Measurements from ENCODE around the gene HOXB6.

The HOXB6 gene

DNA sequence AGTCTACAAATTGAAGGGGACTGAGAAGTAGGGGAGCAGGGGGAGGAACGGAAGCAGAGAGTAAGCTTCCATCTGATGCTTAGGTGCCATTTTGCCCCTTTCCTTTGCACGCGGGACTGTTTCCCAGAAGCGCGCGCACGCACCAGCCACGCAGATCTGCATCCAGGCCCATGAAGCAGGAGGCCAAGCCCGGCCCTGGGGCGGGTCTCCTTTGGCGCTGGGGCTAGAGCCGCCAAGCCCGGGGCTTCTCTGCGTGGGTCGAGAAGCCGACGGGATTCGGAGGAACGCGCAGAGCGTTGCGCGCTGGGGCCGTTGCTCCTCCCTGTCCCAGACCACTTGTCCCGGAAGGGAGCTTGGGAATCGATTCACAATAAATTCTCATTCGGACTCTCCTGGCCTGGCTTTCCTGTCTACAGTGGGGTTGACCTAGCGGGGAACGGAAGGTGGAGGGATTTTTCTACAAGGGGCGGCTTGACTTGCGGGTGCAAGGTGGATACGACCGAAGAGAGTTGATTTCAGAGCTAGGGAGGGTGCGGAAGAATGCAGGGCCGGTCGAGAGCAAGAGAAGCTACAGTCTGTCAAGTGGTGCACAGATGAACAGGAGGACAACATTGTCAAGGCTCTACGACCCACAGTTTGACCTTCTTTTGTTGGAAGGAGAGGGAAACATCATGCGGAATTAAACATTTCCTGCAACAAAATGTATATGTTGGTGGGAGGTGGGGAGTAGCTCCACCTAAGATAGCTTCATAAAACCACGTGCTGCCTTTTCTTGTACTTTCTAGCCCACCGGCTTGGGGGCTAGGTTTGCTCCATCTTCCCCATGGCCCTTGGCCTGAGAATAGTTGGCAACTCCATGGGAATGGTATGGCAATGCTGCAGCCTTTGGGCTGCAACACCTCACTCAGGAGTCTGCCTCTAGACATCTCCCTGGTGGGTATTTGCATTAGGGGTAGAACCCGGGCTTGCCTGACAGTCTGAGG is 16.9 kb upstream of the HOXB6 start:
- no peak for DNase-seq (ENCODE audit: low read depth)

GRCh38 chr17:48620461-48621139 is 15.8 kb upstream of the HOXB6 start:
- DNase-seq (ENCODE audit: low read depth), result no peak

GRCh38 chr17:48619826-48620449 is 15.2 kb upstream of the HOXB6 start:
- DNase-seq (ENCODE audit: low read depth), result no peak

GRCh38 chr17:48618256-48618896 is 13.6 kb upstream of the HOXB6 start:
- peak; percentile 69 for DNase-seq (ENCODE audit: low read depth)

- no peak for DNase-seq (ENCODE audit: low read depth)
Measured at GRCh38 chr17:48617471-48618255, 12.9 kb upstream of the HOXB6 start.

DNA sequence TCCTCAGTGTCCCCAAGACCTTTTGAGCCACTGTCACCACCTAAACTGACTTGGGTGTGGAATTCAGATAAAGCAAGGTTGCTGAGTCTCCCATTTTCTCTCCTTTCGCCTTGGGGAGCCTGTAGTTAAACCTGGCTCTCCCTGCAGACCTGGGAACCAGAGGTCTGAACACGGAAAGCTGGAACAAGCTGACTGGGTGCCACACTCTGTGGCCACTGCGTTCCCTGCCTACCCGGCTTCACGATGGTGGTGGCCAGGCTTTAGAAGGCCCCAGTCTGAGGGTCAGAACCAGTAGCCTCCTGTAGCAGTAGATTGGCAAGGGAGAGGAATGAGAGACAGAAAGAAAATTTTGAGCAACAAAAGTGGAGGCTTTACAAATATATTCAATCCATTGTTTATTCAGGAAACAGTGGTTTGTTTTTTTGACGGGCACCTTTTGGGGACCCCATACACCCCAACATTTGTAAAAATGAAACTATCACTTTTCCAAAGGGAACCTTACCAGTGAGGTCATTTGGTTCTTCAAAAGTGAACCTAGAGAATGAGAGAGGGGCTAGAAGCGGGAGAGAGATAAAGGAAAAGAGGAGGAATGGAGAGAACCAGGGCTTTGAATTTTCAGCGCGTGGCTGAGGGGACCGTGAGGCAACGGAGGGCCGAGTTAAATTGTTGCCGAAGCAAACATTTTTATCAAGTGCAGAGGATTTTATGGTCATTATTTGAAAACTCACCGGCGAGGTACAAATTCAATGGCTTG is 12.1 kb upstream of the HOXB6 start:
- DNase-seq (ENCODE audit: low read depth), result no peak

- no peak for DNase-seq (ENCODE audit: low read depth)
Measured at GRCh38 chr17:48615963-48616716, 11.4 kb upstream of the HOXB6 start.

- no peak for DNase-seq (ENCODE audit: low read depth)
Measured at GRCh38 chr17:48615047-48615962, 10.5 kb upstream of the HOXB6 start, which contains the start of gene HOXB8. Gene HOXB8, minus strand, starts transcription at chr17:48615292. Its CDS starts 588 bp downstream, at chr17:48614704.

DNA sequence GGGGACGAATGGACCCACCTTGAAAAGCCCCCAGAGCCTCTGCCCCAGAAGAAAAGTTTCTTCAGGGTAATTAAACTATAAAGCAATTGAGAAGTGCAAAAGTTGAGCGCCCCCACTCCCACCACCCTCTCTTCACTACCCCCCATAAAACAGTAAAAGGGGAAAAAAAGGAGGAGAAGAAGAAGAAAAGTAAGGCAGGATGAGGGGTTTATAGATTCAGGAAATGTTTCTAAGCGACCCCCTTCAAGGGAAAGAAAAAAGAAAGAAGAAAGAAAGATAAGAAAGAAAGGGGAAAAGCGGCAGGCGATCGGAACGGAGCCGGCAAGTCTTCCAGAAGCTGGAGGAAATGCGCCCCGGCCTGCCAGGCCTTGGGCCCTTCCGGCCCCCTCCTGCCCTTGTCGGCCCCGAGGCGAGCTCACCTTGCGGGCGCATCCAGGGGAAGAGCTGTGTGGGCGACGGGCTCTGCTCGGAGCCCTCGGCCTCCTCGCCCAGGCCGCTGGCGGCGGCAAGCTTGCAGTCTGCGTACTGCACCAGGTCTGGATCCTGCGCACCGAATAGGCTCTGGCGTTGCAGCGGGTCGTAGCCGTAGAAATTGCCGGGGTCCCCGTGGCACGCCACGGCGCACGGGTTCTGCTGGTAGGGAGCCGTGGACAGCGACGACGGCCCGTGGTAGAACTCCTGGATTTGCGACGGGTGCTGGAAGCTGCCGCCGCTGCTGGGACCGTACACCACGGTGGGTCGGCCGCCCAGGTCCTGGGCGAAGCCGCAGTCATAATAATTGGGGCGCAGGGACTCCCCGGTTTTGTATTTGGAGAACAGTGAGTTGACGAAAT is 9.3 kb upstream of the HOXB6 start:
- no peak for DNase-seq (ENCODE audit: low read depth)

GRCh38 chr17:48612854-48613691 is 8.3 kb upstream of the HOXB6 start:
- DNase-seq (ENCODE audit: low read depth), result no peak

DNA sequence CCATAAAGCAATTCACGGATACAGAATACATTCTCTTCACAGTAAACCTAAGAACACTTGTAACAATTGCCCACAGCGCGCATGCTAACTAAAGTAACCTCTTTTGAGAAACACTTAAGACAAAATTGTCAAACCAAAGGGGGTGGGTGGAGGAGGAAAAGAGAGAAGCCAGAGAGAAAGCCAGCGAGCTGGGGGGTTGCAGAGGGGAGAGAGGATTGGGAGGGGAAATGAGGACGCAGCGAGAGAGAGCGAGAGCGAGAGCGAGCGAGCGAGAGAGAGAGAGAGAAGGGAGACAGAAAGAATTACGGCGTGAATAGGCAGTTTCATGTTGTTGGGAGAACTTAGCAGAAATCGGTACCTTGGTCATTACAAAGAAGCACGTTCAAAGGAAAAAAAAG is 7.7 kb upstream of the HOXB6 start:
- no peak for DNase-seq (ENCODE audit: low read depth)

DNA sequence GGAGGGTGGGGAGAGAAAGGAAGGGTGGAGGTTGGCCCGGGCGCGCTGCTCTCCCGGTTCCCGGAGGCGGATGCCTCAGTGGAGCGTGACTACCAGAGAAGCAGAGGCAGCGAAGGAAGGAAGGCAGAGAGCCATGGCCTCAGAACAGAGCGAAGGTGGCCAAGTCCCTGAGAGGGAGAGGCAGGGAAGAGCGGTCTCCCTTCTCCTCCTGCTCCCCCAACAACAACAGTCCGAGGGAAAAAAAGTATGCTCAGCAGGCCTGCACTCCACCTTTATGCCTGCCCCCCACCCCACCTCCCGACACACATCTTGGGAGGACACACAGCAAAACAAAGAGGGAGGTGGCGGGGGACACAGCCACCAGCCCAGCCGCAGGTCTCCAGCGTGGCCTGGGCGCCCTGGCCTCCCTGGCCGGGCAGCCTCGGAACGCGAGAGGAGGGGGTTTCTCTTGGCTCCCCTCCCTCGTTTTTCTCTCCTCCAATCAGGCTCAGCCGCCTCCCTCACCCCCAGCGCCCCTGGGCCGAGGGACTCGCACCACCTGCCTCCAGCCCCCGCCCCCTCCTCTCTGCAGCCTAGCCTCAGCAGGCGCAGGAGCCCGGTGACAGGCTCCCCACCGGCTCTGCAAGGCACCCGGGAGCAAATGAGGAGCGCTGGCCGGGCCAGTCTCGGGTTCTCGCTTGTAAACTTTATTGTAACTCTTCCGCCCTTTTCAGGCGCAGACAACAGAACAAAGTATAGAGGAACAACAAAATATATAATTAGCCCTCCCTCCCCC is 7.1 kb upstream of the HOXB6 start:
- DNase-seq (ENCODE audit: low read depth), result no peak

GRCh38 chr17:48611213-48611612 is 6.4 kb upstream of the HOXB6 start:
- DNase-seq (ENCODE audit: low read depth), result no peak

DNA sequence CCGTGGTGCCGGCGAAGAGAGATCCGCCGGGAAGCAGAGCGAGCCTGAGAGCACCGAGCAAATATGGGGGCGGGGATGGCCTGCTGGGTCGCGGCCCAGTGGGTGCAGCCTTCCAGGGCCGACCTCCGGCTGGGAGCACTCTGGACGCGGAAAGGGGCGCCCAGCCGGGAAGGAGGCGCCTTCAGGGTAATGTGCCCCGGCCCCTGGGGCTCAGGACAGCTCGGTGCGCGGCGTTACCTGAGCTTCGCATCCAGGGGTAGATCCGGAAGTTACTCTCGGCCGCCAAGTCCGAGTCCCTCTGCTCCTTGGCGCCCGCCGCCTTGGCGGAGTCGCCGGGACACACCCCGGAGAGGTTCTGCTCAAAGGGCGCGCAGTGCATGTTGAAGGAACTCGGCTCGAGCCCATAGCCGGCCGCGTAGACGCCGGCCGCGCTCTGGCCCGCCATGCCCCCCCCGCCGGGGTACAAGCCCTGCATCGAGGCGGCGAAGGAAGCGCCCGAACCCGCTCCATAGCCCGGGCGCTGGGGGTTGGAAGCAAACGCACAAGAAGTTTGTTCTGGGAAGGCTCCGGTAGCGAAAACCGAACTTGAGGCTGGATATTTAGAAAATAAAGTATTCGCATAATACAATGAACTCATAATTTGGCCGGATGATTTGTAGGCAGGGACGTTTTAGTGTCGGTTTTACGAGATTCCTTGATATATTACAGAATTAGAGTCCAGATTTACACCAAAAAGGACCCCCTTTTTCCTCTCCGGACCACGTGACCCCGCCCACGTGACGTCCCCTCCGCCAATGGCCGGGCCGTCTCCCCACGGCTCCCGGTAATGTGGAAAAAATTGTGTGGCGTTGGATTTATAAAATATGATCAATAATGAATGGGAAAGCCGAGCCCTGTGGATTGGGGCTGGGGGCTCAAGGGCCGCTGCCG is 5.8 kb upstream of the HOXB6 start, which contains the start of gene HOXB7:
Gene HOXB7 (minus strand): TSS at position 736 of the 930 bp plus-strand sequence. CDS start 99 bp downstream, at position 637.
- DNase-seq (ENCODE audit: low read depth), result no peak

DNA sequence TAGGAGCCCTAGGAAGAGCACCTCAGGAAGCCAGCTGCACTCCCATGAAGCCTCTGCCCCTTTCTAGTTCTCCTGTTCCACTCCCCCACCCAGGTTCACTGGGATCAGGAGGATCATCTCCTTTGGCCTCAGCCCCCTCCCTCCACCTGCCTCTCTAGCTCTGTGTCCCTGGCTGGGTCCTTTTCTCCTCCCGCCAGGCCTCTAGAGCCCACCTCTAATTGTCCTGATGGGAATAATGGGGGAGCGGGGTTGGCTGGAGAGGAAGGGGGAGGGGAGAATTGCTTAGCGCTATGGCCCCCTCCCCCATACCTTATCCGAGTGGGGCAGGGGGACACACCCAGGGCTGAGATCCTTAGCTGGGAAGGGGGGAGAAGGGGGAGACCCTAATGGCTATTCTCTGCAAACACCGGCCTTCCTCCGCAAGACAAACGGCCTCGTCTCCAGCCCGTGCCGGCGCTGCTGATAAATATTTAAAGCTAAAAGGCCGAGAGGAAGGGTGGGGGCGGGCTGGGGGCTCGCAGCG is 5.0 kb upstream of the HOXB6 start:
- no peak for DNase-seq (ENCODE audit: low read depth)

Measured in activated gamma-delta T cell treated with anti-CD3 and anti-CD28 coated beads, Interleukin-2, amount 50 U/mL, for 16 hours (primary cell).